ENCODE results near the gene PGM5. TPM values are rescaled to one million over a fixed set of nuclear protein-coding genes. Genes with fewer than 3 reads are reported as not detected.

PGM5 gene
- total RNA-seq, 1 donor from 2014 or later: 102 TPM

DNA sequence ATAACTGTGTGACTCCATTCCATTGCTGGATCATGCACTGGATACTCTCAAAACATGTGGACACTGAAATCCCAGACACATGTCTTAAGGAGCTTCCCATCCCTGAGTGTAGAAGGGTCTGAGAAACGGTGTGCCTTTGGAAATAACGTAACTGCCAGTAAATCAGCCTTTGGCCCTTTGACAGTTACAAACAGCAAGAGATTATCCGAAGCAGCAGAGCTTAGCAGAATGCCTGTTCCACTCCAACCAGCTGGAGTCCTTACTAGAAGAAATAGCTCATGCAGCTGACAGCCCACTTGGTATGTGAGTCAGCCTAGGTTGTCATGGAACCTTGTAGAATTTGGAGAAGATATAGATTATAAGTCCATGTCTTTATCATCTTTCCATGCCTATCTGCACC is 177.3 kb downstream of the PGM5 start:
- intact Hi-C loops (cut with DNase I): no loop called here

DNA sequence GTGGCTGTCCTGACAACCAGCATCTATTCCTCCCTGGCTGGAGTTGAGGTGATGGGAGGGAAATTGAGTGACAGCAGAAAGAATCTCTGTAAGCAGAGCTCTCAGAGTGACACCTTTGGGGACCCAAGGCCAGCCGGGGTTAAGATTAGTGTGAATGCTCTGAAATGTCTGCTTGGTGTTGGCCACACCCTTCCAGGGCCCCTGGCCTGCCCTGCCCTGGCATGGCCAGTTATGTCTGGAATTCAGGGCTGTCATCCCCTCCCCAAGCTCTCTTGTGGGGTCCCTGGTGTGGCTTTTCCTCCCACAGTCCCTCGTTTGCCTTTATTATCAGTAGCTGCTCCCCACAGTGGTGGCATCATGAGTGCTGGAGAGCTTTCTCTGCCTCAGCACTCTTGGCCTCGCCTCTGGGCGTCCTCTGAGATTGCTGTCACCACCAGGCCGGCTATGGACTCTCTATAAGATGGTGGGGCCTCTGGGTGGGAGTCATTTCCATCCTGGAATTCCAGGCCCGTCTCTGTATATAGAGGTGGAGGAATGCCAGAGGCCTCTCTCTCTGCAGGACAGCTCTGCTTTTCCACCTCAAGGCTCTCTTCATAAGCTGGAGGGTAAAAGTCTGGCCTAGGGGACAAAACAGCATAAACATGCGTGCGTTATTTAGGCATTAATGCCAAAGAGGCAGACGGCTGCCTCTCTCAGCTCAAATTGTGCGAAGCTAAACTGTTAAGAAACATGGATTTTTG is 180.6 kb downstream of the PGM5 start:
- intact Hi-C loops (cut with DNase I): no loop called here
- peaks cover 14% of the 10 kb centered on the region for H3K4me1 ChIP-seq
- DNase-seq (ENCODE audit: extremely low spot score in 2 of 2): no peak

More for the DNA sequence above, 177.3 kb downstream of the PGM5 start:
- TF ChIP-seq, protein P1, sequence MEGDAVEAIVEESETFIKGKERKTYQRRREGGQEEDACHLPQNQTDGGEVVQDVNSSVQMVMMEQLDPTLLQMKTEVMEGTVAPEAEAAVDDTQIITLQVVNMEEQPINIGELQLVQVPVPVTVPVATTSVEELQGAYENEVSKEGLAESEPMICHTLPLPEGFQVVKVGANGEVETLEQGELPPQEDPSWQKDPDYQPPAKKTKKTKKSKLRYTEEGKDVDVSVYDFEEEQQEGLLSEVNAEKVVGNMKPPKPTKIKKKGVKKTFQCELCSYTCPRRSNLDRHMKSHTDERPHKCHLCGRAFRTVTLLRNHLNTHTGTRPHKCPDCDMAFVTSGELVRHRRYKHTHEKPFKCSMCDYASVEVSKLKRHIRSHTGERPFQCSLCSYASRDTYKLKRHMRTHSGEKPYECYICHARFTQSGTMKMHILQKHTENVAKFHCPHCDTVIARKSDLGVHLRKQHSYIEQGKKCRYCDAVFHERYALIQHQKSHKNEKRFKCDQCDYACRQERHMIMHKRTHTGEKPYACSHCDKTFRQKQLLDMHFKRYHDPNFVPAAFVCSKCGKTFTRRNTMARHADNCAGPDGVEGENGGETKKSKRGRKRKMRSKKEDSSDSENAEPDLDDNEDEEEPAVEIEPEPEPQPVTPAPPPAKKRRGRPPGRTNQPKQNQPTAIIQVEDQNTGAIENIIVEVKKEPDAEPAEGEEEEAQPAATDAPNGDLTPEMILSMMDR (IDR thresholded peaks at IDR 0.05): no peak
- no peak for TF ChIP-seq POLR2AphosphoS5 (IDR thresholded peaks at IDR 0.05; ENCODE audit: insufficient read depth in 1 of 2, low read depth in 1 of 2)
- no peak for TF ChIP-seq POLR2A (IDR thresholded peaks at IDR 0.05)
- no peak overlapping the region for H3K4me3 ChIP-seq
- H3K27ac ChIP-seq: no peak overlapping the region
- DNase-seq (ENCODE audit: extremely low spot score in 2 of 2): no peak
- no peaks in the 10 kb centered on the region for H3K9me3 ChIP-seq
- H3K4me1 ChIP-seq: no peaks in the 10 kb centered on the region
- no peaks in the 10 kb centered on the region for H3K27me3 ChIP-seq
- no peaks in the 10 kb centered on the region for H3K36me3 ChIP-seq

DNA sequence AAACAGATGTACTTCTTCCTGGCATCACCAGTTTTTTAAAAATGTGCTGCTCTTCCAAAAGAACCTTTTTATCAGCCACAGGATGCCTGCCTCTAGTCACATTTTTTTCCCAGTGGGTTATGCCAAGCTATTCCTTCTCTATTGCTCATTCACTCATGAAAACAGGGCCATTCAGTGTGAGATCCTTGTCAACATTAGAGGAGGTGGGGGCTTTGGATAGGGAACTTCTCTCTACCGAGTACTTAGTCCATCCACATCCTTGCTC is 181.1 kb downstream of the PGM5 start:
- DNase-seq (ENCODE audit: extremely low spot score in 2 of 2): no peak
- no peak overlapping the region for H3K4me3 ChIP-seq
- no peak overlapping the region for H3K27ac ChIP-seq
- TF ChIP-seq POLR2AphosphoS5 (IDR thresholded peaks at IDR 0.05; ENCODE audit: insufficient read depth in 1 of 2, low read depth in 1 of 2) (no peak), POLR2A (IDR thresholded peaks at IDR 0.05) (no peak)
- TF ChIP-seq, protein P1 (IDR thresholded peaks at IDR 0.05): no peak
- intact Hi-C loops (cut with DNase I): no loop called here
- no peaks in the 10 kb centered on the region for H3K36me3 ChIP-seq
- no peaks in the 10 kb centered on the region for H3K27me3 ChIP-seq
- no peaks in the 10 kb centered on the region for H3K9me3 ChIP-seq
- peaks cover 14% of the 10 kb centered on the region for H3K4me1 ChIP-seq

More for the DNA sequence above, 180.6 kb downstream of the PGM5 start:
- H3K27me3 ChIP-seq: no peaks in the 10 kb centered on the region
- TF ChIP-seq POLR2A (IDR thresholded peaks at IDR 0.05) (no peak), POLR2AphosphoS5 (IDR thresholded peaks at IDR 0.05; ENCODE audit: insufficient read depth in 1 of 2, low read depth in 1 of 2) (no peak)
- TF ChIP-seq, protein P1 (IDR thresholded peaks at IDR 0.05): no peak
- no peak overlapping the region for H3K27ac ChIP-seq
- no peaks in the 10 kb centered on the region for H3K9me3 ChIP-seq
- H3K36me3 ChIP-seq: no peaks in the 10 kb centered on the region
- H3K4me3 ChIP-seq: no peak overlapping the region

DNA sequence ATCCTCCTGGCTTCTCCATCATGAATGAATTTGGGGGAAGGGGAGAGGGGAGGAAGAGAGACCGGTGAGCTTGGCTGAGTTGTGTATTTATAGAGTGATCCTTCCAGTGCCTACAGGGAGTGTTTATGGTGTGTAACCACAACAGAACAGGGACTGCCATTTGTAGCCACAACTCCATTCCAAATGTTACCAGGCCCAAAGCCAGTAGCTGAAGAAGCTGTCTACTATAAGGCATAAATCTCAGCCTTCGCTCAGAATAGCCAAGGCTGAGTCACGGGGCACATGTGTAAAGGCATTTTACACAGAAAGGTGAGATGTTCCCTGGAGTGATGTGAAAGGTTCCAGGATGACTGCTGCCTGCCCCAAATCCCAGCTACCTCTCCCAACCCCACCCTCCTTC is 181.8 kb downstream of the PGM5 start:
- Histone ChIP-seq H3K27me3 (no peaks in the 10 kb centered on the region), H3K9me3 (no peaks in the 10 kb centered on the region), H3K36me3 (no peaks in the 10 kb centered on the region), H3K4me1 (peaks cover 14% of the 10 kb centered on the region), H3K27ac (no peak overlapping the region), H3K4me3 (no peak overlapping the region)
- TF ChIP-seq, protein P1 (IDR thresholded peaks at IDR 0.05): no peak
- no peak for TF ChIP-seq POLR2A (IDR thresholded peaks at IDR 0.05)
- TF ChIP-seq POLR2AphosphoS5 (IDR thresholded peaks at IDR 0.05; ENCODE audit: insufficient read depth in 1 of 2, low read depth in 1 of 2): no peak
- DNase-seq (ENCODE audit: extremely low spot score in 2 of 2): no peak
- intact Hi-C loops (cut with DNase I): no loop called here

DNA sequence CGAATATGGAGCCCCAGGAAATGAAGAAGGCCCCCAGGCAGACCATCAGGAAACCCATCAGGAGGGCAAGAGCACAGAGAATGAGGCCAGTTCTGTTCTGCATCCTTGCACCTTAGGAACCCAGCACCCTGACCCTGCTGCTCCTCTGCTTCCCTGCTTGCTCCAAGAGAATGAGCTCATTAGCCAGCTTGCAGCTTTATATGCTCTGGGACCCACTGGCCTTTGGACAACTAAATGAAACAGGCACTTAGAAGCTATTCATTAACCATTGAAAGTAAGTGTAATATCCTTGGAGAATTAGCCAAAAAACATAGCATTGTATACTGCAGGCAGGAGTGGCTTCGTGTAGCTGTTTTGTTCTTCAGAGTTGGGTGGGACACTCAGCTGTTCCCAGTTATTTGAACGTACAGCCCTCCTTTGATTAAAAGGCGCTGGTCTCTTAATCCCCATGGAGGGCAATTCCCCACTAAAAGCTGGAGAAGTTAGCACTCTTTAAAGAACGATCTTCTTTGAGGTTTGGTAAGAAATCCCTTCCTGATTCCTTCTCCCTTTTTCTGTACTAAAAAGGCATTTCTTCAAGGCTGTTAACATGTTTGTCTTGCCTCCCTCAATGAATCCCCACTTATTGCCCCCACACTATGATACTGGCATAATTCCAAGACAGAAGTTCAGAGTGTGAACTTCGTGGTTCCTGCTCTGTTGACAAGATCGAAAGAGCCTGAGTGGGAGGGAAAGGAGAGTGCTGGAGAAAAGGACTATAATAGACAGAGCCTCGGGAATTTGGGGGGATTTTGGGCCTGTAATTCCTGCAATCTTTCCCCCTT is 184.5 kb downstream of the PGM5 start, which contains the start of gene TMEM252:
TMEM252 (minus strand) TSS at position 172 of the 824 bp plus-strand sequence; CDS start at position 103, 69 bp downstream.
- H3K36me3 ChIP-seq: no peaks in the 10 kb centered on the region
- no peak for DNase-seq (ENCODE audit: extremely low spot score in 2 of 2)
- no peaks in the 10 kb centered on the region for H3K9me3 ChIP-seq
- intact Hi-C loops (cut with DNase I): no loop called here
- H3K27ac ChIP-seq: no peak within 1 kb of the TSS
- no peaks in the 10 kb centered on the region for H3K27me3 ChIP-seq
- H3K4me3 ChIP-seq: no peak within 1 kb of the TSS
- TF ChIP-seq POLR2AphosphoS5 (IDR thresholded peaks at IDR 0.05; ENCODE audit: insufficient read depth in 1 of 2, low read depth in 1 of 2) (no peak), POLR2A (IDR thresholded peaks at IDR 0.05) (no peak)
- TF ChIP-seq, protein P1 (IDR thresholded peaks at IDR 0.05): no peak
- H3K4me1 ChIP-seq: peaks cover 14% of the 10 kb centered on the region
